Measurements from ENCODE around the gene GMEB2. TPM values are rescaled to one million over a fixed set of nuclear protein-coding genes. Genes with fewer than 3 reads are reported as not detected.
"Not testable (repeated sequence)": the region's sequence is repeated elsewhere in the genome, so short reads cannot be mapped to it uniquely, and the experiment has no call there.

The GMEB2 gene
- total RNA-seq, 8 experiments from 2014 or later, result 5.6 to 11.8 (median 8.4) TPM

GRCh38 chr20:63572788-63573646 lies 53.9 kb downstream of the GMEB2 start:
- H3K4me1 ChIP-seq (replicated peaks in 1 of 2), result peaks cover 0 to 9% of the 10 kb centered on the region in 2 donors
- WGBS, 10 experiments, result 93 to 100% (median 100%) methylated on average over 1 to 5 of the region's 34 CpGs; no CpG with 5 or more reads in 7 of the 10 experiments
- H3K27ac ChIP-seq, result no peak overlapping the region
- in situ Hi-C loops (cut with MboI; ENCODE audit: low pct_unique_long_range_greater_than_20kb in 2 of 9, low sequenced_read_pairs in 9 of 9, unreplicated experiment in 9 of 9), result no loop called here
- peak overlapping the region; percentile 30 to 68 (median 54) for H3K4me3 ChIP-seq
- ATAC-seq (replicated peaks in 6 of 8), result peak in 5 of 8 experiments; percentile 1 to 6 (median 2)

- H3K27ac ChIP-seq, result no peak overlapping the region
- H3K4me1 ChIP-seq (replicated peaks in 1 of 2), result peaks cover 0 to 9% of the 10 kb centered on the region in 2 donors
- WGBS, 10 experiments, result 83 to 92% (median 91%) methylated on average over 5 to 9 of the region's 48 CpGs; no CpG with 5 or more reads in 7 of the 10 experiments
- ATAC-seq (replicated peaks in 6 of 8), result no peak
- in situ Hi-C loops (cut with MboI; ENCODE audit: low pct_unique_long_range_greater_than_20kb in 2 of 9, low sequenced_read_pairs in 9 of 9, unreplicated experiment in 9 of 9), result no loop called here
- no peak overlapping the region for H3K4me3 ChIP-seq
Measured at GRCh38 chr20:63572071-63572787, 54.7 kb downstream of the GMEB2 start.

GRCh38 chr20:63571087-63571478 lies 55.8 kb downstream of the GMEB2 start:
- ATAC-seq (replicated peaks in 6 of 8); H3K27ac ChIP-seq; H3K4me3 ChIP-seq; in situ Hi-C loops (cut with MboI; ENCODE audit: low pct_unique_long_range_greater_than_20kb in 2 of 9, low sequenced_read_pairs in 9 of 9, unreplicated experiment in 9 of 9); H3K4me1 ChIP-seq (replicated peaks in 1 of 2): not testable (repeated sequence)
- WGBS, 10 experiments, result no CpG with 5 or more reads among the region's 11 CpGs

GRCh38 chr20:63570281-63571086 lies 56.4 kb downstream of the GMEB2 start:
- ATAC-seq (replicated peaks in 6 of 8), result no peak
- Histone ChIP-seq H3K4me3 (no peak overlapping the region), H3K4me1 (replicated peaks in 1 of 2) (peaks cover 0 to 9% of the 10 kb centered on the region in 2 donors), H3K27ac (no peak overlapping the region)
- in situ Hi-C loops (cut with MboI; ENCODE audit: low pct_unique_long_range_greater_than_20kb in 2 of 9, low sequenced_read_pairs in 9 of 9, unreplicated experiment in 9 of 9), result no loop called here
- WGBS, 10 experiments, result 58 to 97% (median 80%) methylated on average over 2 to 6 of the region's 28 CpGs; no CpG with 5 or more reads in 7 of the 10 experiments

GRCh38 chr20:63568986-63569949 lies 57.6 kb downstream of the GMEB2 start:
- Histone ChIP-seq H3K4me1 (replicated peaks in 1 of 2) (peaks cover 0 to 7% of the 10 kb centered on the region in 2 donors), H3K4me3 (no peak overlapping the region), H3K27ac (no peak overlapping the region)
- in situ Hi-C loops (cut with MboI; ENCODE audit: low pct_unique_long_range_greater_than_20kb in 2 of 9, low sequenced_read_pairs in 9 of 9, unreplicated experiment in 9 of 9), result no loop called here
- WGBS, 10 experiments, result 83 to 90% (median 88%) methylated on average over 1 to 14 of the region's 46 CpGs; no CpG with 5 or more reads in 7 of the 10 experiments
- no peak for ATAC-seq (replicated peaks in 6 of 8)

GRCh38 chr20:63568170-63568981 lies 58.5 kb downstream of the GMEB2 start:
- Histone ChIP-seq H3K4me3 (no peak overlapping the region), H3K4me1 (replicated peaks in 1 of 2) (peaks cover 0 to 5% of the 10 kb centered on the region in 2 donors), H3K27ac (no peak overlapping the region)
- no peak for ATAC-seq (replicated peaks in 6 of 8)
- 80 to 100% (median 93%) methylated on average over 1 to 3 of the region's 43 CpGs; no CpG with 5 or more reads in 4 of the 10 experiments for WGBS, 10 experiments
- in situ Hi-C loops (cut with MboI; ENCODE audit: low pct_unique_long_range_greater_than_20kb in 2 of 9, low sequenced_read_pairs in 9 of 9, unreplicated experiment in 9 of 9), result no loop called here

GRCh38 chr20:63567386-63568169 lies 59.3 kb downstream of the GMEB2 start:
- no peak overlapping the region for H3K27ac ChIP-seq
- 33 to 100% (median 80%) methylated on average over 1 to 4 of the region's 37 CpGs; no CpG with 5 or more reads in 5 of the 10 experiments for WGBS, 10 experiments
- in situ Hi-C loops (cut with MboI; ENCODE audit: low pct_unique_long_range_greater_than_20kb in 2 of 9, low sequenced_read_pairs in 9 of 9, unreplicated experiment in 9 of 9), result no loop called here
- no peaks in the 10 kb centered on the region for H3K4me1 ChIP-seq (replicated peaks in 1 of 2)
- H3K4me3 ChIP-seq, result no peak overlapping the region
- peak in 2 of 8 experiments; percentile 1 to 10 for ATAC-seq (replicated peaks in 6 of 8)

- H3K4me3 ChIP-seq, result no peak overlapping the region
- no CpG with 5 or more reads among the region's 22 CpGs for WGBS, 10 experiments
- in situ Hi-C loops (cut with MboI; ENCODE audit: low pct_unique_long_range_greater_than_20kb in 2 of 9, low sequenced_read_pairs in 9 of 9, unreplicated experiment in 9 of 9), result no loop called here
- peak in 1 of 8 experiments; percentile 8 for ATAC-seq (replicated peaks in 6 of 8)
- H3K27ac ChIP-seq, result no peak overlapping the region
- H3K4me1 ChIP-seq (replicated peaks in 1 of 2), result no peaks in the 10 kb centered on the region
Measured at GRCh38 chr20:63567136-63567385, 59.8 kb downstream of the GMEB2 start.

GRCh38 chr20:63566395-63567135 lies 60.3 kb downstream of the GMEB2 start:
- 81 to 100% (median 100%) methylated on average over 1 to 4 of the region's 46 CpGs; no CpG with 5 or more reads in 7 of the 10 experiments for WGBS, 10 experiments
- Histone ChIP-seq H3K4me1 (replicated peaks in 1 of 2) (no peaks in the 10 kb centered on the region), H3K4me3 (no peak overlapping the region), H3K27ac (no peak overlapping the region)
- in situ Hi-C loops (cut with MboI; ENCODE audit: low pct_unique_long_range_greater_than_20kb in 2 of 9, low sequenced_read_pairs in 9 of 9, unreplicated experiment in 9 of 9), result no loop called here
- ATAC-seq (replicated peaks in 6 of 8), result peak in 5 of 8 experiments; percentile 8 to 38 (median 21)

GRCh38 chr20:63565699-63566335 lies 61.1 kb downstream of the GMEB2 start:
- Histone ChIP-seq H3K4me3 (no peak overlapping the region), H3K27ac (no peak overlapping the region), H3K4me1 (replicated peaks in 1 of 2) (no peaks in the 10 kb centered on the region)
- in situ Hi-C loops (cut with MboI; ENCODE audit: low pct_unique_long_range_greater_than_20kb in 2 of 9, low sequenced_read_pairs in 9 of 9, unreplicated experiment in 9 of 9), result no loop called here
- WGBS, 10 experiments, result 70 to 94% (median 91%) methylated on average over 2 to 12 of the region's 43 CpGs; no CpG with 5 or more reads in 5 of the 10 experiments
- ATAC-seq (replicated peaks in 6 of 8), result peak in 3 of 8 experiments; percentile 3 to 5 (median 3)
